HEK293 (cell line): ENCODE measurements around the gene SMIM41.

Experiments
- CTCF ChIP-seq: fragments of 450-650 bp; formaldehyde crosslinking; IDR thresholded peaks from 2 replicates; pipeline ENCODE4 v1.5.1; 2016; ENCODE audit warnings: missing biosample characterization, missing genetic modification characterization
- ZNF677 ChIP-seq: fragments of 450-650 bp; IDR thresholded peaks from 2 replicates; pipeline ENCODE4 v1.5.0; 2018; ENCODE audit warnings: missing biosample characterization, mild to moderate bottlenecking, missing genetic modification characterization, moderate library complexity
- TF ChIP-seq, protein P1 (sequence below): fragments of 450-650 bp; formaldehyde crosslinking; IDR thresholded peaks from 2 replicates; pipeline ENCODE4 v1.5.1; 2016; ENCODE audit warnings: missing biosample characterization, missing genetic modification characterization

DNA sequence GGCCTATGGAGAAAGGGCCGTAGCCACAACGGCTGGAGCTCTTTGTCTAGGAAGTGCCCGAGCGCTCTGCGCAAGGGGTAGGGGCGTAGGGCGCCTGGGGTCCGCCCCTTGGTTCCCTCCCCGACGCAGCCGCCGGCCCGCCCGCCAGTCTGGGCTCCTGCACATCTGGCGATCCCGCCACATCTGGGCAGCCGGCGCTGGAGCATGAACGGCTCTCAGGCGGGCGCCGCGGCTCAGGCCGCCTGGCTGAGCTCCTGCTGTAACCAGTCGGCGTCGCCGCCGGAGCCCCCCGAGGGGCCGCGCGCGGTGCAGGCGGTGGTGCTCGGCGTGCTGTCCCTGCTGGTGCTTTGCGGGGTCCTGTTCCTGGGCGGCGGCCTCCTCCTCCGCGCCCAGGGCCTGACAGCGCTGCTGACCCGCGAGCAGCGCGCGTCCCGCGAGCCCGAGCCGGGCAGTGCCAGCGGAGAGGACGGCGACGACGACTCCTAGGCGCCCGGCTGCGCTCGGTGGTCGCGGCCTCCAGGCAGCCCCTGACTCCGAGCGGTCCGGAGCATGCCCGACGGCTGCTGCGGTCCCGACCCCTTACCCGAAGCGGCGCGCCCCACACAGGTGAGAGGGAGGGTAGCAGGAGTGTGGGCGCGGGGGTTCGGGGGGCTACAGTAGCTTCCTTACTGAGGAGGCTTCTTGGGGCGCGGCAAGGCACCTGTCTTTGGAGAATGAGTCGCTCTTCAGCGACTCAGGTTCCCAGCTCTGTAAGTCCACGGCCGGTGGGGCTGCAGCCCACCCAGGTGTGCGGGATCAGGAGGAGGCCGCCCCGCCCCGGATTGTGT, at the start of gene SMIM41:
- TF ChIP-seq ZNF677 (tag by site-specific recombination), result no peak
- TF ChIP-seq, protein P1, sequence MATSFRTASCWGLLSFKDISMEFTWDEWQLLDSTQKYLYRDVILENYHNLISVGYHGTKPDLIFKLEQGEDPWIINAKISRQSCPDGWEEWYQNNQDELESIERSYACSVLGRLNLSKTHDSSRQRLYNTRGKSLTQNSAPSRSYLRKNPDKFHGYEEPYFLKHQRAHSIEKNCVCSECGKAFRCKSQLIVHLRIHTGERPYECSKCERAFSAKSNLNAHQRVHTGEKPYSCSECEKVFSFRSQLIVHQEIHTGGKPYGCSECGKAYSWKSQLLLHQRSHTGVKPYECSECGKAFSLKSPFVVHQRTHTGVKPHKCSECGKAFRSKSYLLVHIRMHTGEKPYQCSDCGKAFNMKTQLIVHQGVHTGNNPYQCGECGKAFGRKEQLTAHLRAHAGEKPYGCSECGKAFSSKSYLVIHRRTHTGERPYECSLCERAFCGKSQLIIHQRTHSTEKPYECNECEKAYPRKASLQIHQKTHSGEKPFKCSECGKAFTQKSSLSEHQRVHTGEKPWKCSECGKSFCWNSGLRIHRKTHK (tag by site-specific recombination), result no peak
- no peak for TF ChIP-seq CTCF (tag by site-specific recombination)
